HG03103 (cell line): ENCODE data around the gene CD37.

Source experiments
- ATAC-seq: cut with Tn5 transposase; IDR thresholded peaks from one replicate; pipeline ENCODE4 v1.9.1; 2021; ENCODE audit warnings: low read depth; ENCODE audit not compliant: unreplicated experiment

Gene CD37

DNA sequence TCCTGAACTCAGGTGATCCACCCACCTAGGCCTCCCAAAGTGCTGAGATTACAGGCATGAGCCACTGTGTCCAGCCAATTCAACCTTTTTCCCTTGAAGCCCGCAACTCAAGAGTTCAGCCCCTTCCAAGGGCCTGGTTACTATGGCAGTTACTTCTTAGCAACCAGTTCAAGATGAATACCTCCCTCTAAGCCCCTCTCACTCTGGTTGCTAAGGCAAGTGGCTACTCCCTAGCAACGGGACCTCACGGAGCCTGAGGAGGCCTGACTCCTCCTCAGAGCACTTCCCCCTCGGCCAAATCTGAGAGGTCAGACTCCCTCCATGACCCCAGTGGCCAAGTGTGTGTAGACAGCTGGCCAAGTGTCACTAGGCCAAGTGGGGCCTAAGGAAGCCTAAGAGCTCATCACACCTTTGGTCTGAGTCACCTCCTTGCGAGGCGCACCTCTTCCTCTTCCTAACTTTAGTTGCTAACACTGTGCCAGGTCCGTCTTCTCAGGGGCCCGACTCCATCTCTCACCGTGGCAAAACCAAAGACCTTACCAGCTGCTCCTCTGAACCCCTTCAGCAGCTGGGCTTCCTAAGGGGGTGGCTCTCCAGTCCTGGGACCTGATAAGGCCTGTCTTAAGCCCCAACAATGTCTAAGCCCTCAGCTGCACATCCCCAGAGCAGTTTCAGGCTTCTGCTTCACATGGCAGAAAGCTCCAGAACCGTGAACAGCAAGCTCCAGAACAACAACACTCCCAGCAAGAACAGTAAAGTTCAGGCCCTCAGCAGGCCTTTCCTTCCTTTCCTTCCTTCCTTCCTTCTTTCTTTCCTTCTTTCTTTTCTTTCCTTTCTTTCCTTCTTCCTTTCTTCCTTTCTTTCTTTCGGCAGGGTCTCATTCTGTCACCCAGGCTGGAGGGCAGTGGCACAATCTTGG lies 9.6 kb downstream of the CD37 start:
- no peak for ATAC-seq

DNA sequence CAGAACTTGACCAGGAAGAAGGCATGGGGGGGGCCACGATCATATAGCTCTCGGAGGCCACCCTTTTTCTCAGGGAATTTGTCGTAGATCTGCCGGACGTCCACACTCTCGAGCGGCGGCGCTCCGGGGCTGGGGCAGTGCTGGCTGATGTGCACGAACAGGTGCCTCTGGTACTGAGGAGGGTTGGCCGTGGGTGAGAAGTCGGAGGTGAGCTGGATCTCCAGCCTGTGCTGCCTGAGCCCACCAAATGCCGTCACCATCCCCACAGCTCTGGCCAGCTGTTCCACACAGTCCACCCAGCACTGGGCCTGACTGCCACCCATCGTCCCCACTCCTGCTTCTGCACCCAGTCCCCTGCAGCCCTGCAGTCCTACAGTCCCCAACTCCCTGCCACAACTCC lies 12.0 kb downstream of the CD37 start:
- no peak for ATAC-seq

DNA sequence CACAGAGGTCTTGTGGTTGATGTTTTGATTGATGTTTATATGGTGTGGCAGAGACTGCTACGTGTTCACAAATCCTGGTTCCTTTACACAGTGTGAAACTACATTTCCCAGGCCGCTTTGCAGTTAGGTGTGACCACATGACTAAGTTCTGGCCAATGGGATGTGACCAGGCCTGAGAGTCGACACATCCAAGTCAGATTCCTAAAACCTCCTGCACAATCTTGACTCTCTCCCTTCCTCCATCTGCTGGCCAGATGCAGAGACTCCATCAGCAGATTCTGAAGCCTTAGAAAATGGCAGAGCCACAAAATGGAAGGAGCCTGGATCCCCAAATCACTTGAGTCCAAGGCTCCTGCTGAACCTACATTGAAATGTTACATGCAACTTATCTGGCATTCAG lies 12.6 kb downstream of the CD37 start:
- ATAC-seq = no peak

DNA sequence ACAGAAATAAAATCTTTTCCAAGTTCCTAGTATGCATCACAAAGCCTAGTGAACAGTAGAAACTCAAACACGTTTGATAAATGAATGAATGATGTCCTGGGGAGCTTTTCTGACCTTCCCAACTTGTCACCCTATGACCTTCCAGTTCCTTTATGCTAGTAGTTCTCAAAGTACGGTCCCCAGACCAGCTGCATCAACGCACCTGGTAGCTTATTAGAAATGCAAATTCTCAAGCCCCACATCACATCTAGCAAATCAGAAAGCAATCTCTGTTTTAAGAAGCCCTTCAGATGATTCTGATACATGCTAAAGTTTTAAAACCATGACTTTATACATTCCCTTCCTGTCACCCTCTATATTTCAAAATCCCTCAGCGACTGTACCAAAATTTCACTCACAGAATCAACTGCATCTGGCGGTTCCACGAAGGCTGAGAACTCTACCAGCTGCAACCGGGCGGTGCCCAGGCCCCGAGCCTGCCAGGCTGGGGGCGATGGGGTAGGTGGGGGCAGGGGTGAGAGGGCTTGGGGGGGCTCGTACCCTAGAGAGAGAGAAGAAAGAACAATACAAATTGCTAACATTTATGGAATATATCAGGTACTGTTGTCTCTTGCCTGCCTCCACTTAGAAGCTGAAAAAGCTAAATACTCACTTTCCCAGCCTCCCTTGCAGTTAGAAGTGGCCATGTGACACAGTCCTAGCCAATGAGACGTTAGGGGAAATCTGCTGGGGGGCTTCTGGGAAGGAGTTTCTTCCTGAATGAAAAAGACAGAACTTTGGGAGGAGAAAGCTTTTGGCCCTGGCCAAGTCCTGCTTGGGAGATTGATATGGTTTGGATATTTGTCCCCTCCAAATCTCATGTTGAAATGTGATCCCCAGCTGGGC lies 13.3 kb downstream of the CD37 start:
- no peak for ATAC-seq

DNA sequence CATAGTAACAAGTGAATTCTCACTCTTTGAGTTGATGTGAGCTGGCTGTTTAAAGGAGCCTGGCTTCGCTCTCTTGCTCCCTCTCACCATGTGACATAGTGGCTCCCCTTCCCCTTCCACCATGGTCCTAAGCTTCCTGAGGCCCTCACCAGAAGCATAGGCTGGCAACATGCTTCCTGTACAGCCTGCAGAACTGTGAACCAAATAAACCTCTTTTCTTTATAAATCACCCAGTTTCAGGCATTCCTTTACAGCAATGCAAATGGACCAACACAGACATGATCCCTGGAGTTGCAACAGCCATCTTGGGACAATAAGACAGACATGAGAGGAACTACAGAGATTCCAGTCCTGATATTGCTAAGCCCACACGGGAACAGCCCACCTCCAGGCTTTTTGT lies 14.4 kb downstream of the CD37 start:
- ATAC-seq = no peak

DNA sequence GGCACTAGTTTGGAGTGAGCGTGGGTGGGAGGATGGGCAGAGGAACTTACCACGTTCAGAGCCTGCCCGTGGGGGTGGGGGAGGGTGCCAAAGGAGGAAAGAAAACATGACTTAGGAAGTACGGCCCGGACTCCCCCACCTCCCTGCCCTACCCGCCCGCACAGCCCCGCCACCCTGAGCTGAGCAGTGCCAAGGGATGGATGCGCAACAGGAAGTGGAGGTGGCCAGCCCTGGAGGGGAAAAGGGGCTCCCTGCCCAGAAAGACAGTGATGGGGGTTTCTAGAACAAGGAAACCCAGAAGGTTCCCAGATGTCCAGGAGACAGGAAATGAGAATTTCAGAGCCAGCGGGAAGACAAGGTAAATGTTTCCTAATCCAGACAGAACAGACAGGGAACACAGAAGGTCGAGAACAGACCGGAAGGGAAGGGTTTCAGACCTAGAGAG lies 20.7 kb downstream of the CD37 start:
- ATAC-seq = no peak

DNA sequence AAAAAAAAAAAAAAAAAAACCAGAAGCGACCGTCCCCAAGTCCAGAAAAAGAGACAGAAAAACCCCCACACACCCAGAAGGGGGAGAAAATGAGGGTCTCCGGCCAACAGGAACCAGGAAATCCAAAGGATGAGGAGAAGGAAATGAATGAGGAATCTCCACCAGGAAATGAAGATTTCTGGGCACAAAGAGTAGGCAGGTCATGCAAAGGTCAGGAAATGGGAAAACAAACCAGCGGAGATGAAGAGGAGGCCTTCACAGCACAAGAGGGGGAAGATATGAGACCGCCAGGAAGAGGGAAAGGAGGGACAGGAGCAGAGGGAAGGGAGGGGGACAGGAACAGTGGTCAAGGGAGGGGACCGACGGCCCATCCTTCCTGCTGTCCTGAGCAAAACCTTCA lies 21.2 kb downstream of the CD37 start:
- no peak for ATAC-seq

DNA sequence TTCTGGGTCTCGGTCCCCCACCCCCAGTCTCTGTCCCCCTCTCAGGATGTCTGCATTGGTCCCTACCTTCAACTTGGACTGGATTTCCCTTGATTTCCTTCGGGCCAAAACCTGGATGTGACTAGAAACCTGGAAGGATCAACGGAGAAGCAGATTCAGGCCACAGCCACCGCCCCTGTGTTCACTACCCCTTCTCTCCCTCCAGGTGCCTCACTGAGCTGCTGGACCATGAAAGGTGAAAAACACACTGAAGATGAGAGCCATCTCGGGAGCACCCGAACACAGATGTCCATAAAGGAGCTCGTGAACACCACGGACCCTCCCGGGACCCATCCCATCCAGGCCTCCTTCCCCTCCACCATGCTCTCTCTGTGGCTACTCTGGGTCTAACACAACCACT lies 22.0 kb downstream of the CD37 start:
- ATAC-seq = no peak

DNA sequence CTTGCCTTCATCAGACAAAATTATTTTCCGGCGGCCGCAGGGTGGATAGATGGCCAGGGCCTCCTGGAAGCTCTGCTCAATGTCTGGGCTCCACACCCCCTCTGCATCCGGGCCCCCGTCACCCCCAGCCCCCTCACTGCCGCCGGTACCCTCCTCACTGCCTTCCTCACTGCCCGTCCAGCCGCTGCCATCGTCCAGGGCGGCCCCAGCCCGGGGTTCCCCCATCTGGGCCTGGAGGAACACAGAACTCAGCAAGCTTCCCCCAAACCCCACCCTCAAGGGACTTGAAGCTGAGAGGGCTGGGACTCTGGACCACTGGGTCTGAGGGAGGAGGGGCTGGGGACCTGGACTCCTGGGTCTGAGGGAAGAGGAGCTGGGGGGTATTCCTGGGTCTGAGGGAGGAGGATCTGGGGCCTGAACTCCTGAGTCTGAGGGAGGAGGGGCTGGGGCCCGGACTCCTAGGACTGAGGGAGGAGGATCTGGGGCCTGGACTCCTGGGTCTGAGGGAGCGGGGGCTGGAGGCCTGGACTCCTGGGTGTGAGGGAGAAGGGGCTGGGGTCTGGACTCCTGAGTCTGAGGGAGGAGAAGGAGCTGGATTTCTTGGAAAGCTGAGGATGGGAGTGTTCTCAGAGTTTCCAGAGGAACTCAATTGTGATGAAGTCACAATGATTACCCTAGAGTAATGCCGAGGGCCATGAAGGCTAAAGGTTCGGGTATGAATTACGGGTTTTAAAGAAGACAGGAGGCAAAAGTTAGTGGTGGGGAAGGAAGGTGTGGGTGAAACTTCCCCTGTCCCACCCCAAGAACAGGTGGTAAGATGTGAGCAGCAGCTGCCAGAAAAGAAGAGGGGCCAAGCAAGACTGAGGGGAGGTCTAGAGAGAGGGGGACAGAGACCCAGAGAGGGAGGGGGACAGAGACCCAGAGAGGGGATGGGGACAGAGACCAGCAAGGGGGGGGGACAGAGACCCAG lies 24.9 kb downstream of the CD37 start:
- ATAC-seq = no peak

DNA sequence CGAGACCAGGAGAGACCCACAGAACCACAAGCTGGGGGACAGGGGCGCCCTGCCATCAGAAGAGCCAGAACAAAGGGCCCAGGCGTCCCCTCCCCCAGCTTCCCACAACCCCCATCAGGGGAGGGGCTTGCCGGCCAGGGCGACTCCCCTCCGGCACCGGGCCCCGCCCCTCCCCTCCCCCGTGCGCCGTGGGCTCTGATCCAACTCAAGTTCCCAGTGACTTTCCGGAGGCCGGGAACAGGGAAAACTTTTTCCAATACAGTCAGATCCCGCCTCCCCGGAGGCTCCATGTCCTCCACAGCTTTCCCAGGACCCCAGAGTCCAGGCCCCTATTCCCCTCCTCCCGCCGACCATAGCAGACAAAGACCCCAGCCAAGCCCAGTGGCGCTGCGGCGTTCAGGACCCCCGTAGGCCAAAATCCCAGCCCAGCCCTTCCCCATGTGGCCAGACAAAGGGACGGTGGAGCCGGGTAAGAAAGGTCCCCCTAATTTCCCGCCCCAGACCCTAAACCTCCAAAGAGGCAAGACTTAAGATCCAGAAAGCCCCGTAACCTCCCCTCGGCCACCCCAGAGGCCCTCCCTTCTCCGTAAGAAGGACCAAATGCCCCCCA lies 26.3 kb downstream of the CD37 start:
- no peak for ATAC-seq

DNA sequence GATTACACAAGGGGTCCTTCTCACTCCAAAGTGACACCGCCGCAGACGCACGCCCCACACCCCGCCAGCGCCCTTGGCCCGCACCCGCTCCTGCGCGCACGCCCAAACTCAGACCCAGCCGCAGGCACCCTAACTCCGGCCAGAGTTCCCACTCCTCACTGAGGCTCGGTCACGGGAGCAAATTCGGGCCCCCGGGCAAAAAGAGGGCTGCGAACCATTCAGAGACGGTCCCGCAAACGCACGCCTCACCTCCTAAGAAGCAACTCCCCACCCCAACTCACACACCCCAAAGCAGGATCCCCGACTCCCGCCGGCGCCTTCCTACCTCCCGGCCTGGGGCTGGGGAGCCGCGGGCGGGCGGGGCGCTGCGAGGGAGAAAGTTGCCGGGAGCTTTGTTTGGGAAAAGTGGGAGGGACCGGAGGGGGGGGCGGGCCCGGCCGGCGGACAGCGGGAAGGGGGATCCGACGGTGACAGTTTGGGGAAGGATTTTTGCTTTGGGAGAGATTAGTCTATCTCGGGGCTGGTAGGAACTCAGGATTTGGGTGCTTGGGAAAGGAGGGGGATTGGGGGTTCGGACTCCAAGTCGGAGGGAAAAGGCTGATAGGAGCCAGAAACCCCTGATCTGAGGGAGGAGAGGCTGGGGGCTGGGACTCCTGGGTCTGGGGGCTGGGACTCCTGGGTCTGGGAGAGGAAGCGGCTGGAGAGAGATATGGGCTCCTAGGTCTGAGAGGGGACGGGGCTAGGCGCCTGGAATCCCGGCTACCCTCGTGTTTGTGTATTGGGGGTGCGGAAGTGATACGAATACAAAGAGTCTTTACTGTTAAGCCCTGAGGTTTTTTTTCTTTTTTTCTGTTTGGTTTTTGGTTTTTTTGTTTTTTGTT lies 27.1 kb downstream of the CD37 start, which contains the start of gene TEAD2:
TEAD2 (minus strand) TSS at position 369 of the 881 bp plus-strand sequence. CDS start 2,341 bp downstream, outside the sequence.
- no peak for ATAC-seq

DNA sequence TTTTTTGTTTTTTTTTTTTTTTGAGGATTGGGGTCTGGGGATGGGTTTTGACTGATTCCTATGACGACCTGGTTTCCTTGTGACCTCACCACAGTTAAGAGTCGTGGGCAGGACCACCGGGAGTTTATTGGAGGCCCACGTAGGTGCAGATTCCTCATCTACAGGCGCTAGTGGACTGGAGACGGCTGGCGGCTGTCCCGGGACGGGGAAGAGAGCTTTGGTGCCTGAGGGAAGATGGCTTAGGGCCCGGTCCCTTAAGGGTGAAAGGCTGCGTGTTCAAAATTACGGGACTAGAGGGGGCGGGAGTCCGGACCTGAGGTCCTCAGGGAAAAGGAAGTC lies 27.7 kb downstream of the CD37 start:
- ATAC-seq = no peak

DNA sequence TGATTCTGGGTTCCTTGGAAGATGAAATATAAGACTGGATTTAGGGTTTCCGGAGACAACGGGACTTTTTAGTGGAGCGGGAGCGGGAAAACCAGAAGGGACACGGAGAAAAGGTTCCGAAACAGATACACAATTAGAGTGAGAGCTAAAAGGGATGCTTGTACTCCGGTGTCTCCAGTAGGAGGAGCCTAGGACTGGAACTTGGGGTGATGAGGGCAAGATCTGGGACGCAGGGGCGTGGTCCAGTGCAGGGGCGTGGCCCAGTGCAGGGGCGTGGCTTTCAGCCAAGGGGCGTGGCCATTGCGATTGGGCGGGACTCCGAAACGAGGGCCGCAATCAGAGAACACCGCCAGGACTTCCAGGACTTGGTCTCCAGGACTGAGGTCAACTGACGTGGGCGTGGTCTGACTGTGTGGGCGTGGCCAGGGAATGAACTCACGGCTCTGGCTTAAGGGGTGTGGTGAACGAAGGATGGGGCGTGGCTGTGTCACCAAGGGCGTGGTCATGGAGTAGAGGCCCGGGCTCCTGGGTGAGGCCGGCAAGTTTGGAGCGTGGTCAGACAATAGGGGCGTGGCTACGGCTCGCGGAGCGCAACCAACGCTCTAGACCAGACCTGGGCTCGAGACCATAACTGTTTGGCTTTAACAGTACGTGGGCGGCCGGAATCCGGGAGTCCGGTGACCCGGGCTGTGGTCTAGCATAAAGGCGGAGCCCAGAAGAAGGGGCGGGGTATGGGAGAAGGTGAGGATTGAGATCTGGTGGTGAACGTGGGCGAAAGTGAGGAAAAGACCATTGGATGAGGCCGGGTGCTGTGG lies 28.3 kb downstream of the CD37 start, which contains the start of gene DKKL1:
DKKL1 (plus strand) TSS at position 610 of the 815 bp plus-strand sequence; CDS start at position 732, 122 bp downstream.
- ATAC-seq = no peak

DNA sequence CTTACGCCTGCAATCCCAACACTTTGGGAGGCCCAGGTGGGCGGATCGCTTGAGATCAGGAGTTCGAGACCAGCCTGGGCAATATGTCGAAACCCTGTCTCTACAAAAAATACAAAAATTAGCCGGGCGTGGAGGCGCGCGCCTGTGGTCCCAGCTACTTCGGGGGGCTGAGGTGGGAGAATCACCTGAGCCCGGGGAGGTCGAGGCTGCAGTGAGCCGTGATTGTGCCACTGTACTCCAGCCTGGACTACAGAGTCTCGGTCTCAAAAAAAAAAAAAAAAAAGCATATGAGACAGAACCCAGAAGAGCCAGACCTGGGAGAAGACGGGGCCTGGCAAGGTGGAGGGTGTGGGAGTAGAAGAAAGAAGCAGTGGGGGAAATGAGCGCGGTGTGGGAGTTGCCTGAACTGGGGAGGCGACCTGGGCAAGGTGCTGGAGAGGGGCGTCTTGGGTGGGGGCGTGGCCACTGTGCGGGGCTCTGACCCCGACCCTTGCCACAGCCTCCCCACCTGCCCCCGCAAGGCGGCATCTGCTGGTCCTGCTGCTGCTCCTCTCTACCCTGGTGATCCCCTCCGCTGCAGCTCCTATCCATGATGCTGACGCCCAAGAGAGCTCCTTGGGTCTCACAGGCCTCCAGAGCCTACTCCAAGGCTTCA lies 29.0 kb downstream of the CD37 start:
- no peak for ATAC-seq

DNA sequence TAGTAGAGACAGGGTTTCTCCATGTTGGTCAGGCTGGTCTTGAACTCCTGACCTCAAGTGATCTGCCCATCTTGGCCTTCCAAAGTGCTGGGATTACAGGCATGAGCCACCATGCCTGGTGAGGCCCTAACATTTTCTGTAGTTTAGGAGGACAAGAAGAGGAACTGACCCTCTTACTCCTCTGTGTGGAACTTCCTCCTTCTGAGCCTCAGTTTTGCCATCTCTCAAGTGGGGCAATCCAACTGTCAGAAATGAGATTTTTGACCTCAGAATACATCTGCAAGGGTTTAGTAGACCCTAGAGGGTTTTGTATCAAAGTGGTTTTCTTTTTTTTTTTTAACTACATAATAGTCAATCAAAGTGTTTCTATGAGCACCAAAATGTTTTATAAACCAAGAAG lies 30.9 kb downstream of the CD37 start:
- ATAC-seq = no peak

DNA sequence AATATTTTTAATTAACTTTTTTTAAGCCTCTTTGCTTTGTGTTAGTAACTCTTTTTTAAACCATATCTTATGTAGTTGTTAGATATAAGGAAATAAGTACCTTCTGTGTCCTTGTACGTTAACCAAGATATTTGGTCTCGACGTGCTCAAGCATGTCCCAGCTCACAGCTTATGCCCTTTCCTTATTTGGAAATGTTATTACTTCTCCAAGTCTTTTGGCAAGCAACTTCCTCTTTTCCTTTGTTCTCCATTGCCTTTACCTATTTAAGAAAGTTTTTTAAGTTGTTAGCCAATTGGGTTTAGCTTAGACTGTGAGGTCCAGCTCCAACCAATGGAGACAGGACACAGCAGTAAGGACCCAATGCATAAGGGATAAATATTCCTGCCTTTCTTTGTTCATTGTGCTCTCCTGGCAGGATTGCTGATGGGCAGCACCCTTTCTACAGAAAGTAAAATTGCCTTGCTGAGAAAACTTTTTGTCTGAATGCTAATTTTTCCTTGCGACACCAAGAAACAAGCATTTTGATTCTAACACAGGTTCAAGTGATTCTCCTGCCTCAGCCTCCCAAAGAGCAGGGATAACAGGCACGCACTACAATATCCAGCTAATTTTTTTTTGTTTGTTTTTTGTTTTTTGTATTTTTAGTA lies 33.6 kb downstream of the CD37 start:
- no peak for ATAC-seq

DNA sequence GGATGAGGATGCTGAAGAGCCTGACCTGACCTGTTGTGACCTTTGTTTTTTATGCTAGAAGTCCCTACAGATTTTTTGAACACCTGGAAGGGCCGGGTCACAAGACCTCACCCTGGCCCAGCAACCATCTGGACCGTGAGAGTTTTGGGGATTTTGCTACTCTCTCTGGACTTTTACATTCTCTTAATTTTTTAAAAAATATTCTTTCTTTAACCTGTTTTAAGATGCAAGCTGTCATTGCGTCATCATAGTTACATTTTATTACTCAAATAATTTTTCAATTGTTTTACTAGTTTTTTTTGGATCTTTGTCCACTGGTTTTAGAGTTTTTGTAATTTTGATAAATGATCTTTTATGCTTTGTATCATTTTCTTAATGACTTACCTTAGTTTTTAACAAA lies 36.0 kb downstream of the CD37 start:
- no peak for ATAC-seq
